HG02642 (cell line): Measurements from ENCODE around the gene TCL1B.
A peak's percentile ranks its signal among the peaks of the same experiment; 100 is the strongest.
"Not testable (repeated sequence)": the region's sequence is repeated elsewhere in the genome, so short reads cannot be mapped to it uniquely, and the experiment has no call there.

Experiments used
- ATAC-seq: cut with Tn5 transposase; IDR thresholded peaks from one replicate; pipeline ENCODE4 v1.9.1; 2021; ENCODE audit warnings: mild to moderate bottlenecking; ENCODE audit not compliant: unreplicated experiment, poor library complexity

Gene TCL1B

GRCh38 chr14:95699412-95699811, 13.2 kb downstream of the TCL1B start:
- peak; percentile 66 for ATAC-seq

GRCh38 chr14:95700221-95700976, 14.2 kb downstream of the TCL1B start:
- ATAC-seq = no peak

- no peak for ATAC-seq
These were observed 15.6 kb downstream of the TCL1B start for GRCh38 chr14:95701846-95702221.

GRCh38 chr14:95703341-95703740, 17.1 kb downstream of the TCL1B start:
- ATAC-seq = no peak

DNA sequence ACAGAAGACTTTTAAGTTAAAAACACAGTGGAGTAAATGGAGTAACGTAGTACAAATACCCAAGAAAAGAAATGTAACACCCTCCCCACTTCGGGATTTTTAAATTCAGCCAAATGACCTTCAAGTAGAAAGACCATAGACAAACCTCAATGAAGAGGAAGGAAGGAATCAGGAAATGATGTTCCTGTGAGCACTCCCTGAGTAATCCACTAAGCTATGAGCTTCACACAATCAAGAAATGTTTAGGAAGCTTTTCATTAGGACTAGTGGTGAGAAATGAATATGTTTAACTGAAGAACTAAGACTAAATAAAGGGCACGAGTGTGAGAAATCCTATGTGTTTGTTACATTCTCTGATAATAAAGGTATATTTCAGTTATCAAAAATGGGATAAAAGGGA, 17.6 kb downstream of the TCL1B start:
- no peak for ATAC-seq

- ATAC-seq = no peak
These were observed 19.3 kb downstream of the TCL1B start for GRCh38 chr14:95705518-95705917.

GRCh38 chr14:95707327-95707726, 21.1 kb downstream of the TCL1B start:
- no peak for ATAC-seq

DNA sequence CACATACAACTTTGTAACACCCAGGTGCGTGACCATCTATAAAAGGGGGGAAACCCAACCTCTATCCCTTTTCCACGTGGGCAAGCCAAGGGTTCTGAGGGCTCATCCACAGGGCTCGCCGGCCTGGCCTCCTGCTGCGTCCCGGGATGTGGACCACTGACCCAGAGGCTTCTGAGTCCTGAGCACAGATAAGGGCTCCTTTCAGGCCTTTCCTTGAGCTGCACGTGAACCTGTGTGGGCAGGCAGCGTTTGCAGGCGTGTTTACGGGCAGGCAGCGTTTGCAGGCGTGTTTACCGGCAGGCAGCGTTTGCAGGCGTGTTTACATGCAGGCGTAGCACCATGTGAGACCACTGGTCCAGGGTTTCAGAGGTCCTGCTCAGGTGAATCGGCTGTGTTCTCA, 23.9 kb downstream of the TCL1B start:
- no peak for ATAC-seq

GRCh38 chr14:95711476-95712176, 25.4 kb downstream of the TCL1B start:
- ATAC-seq = peak; percentile 34

DNA sequence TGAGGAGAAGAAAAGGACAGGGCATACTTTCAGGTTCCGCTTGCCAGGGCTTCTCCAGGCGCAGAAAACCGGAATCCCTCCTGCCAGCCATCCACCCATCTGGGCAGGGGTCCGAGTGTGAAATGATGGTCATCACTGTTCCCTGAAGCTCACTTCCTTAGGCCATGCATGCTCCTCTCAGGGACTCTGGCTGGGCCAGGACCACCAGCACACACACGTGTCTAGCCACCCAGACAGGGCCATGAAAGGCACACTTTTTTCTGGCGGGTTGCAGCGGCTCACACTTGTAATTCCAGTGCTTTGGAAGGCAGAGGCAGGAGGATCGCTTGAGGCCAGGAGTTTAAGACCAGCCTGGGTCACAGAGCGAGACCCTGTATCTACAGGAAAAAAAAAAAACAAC, 26.2 kb downstream of the TCL1B start:
- no peak for ATAC-seq

GRCh38 chr14:95713596-95714371, 27.6 kb downstream of the TCL1B start, which contains the start of gene TCL1A:
TCL1A (minus strand) TSS chr14:95714125; CDS start chr14:95714066, 59 bp downstream.
- ATAC-seq = peak; percentile 86

DNA sequence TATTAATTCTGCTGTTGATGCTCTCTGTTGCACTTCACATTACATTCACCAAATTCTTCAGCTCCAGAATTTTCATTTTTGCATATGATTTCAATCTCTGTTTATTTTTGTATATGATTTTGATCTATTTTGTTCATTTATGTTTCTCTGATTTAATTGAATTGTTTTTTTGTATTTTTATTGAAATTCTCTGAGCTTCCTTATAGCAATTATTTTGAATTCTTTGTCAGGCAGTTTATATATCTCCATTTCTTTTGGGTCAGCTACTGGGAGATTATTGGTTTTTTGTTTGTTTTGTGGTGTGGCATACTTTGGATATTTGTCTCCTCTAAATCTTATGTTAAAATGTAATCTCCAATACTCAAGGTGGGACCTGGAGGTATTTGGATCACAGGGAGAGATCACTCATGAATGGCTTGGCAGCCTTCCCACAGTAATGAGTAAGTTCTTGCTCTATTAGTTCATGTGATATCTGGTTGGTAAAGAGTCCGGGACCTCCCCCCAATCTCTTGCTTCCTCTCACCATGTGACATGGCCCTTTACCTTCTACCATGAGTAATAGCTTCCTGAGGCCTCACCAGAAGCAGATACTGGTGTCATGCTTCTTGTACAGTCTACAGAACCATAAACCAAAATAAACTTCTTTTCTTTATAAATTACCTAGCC, 36.4 kb downstream of the TCL1B start:
- no peak for ATAC-seq

- ATAC-seq = peak; percentile 85
These were observed 39.6 kb downstream of the TCL1B start for GRCh38 chr14:95725685-95726336.

GRCh38 chr14:95727056-95727700, 41.0 kb downstream of the TCL1B start:
- ATAC-seq = no peak

DNA sequence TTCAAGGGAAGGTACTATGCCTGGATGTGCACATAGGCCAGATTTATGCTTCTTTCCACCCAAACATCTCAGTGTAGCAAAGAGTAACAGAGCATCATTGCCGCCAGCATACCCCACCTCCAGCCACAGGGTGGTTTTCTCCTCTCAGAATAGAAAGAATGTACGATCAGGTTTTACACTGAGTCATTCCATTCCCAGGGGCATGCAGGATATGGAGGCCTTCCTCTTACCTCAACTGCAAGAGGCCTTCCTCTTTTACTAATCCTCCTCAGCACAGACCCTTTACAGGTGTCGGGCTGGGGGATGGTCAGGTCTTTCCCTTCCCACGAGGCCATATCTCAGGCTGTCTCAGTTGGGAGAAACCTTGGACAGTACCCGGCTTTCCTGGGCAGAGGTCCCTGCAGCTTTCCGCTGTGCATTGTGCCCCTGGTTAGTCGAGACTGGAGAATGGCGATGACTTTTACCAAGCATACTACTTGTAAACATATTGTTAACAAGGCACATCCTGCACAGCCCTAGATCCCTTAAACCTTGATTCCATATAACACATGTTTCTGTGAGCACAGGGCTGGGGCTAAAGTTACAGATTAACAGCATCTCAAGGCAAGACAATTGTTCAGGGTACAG, 43.3 kb downstream of the TCL1B start:
- ATAC-seq = not testable (repeated sequence)

DNA sequence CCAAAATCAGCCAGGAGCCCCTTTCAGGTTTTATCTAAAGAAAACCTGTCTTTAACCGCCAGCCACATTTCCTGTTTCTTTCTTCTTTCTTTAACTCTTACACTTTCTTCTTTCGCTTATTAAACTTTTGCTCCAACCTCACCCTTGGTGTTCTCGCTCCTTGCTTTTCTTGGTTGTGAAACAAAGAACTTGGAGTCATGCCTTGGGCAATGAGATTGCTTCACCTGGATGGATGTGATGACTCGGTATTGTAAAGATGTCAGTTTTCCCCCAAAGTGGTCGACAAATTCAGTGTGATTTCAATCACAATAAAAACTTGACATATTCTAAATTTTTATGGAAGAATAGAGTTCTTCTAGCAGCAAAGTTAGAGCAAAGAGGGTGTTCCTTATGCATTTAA, 43.9 kb downstream of the TCL1B start:
- ATAC-seq = no peak

- ATAC-seq = no peak
These were observed 47.0 kb downstream of the TCL1B start for GRCh38 chr14:95733212-95733611.

GRCh38 chr14:95739356-95739755, 53.1 kb downstream of the TCL1B start:
- no peak for ATAC-seq

GRCh38 chr14:95741038-95741490, 54.8 kb downstream of the TCL1B start:
- ATAC-seq = no peak
